ENCODE results near the gene ERGIC1.

ERGIC1 gene

GRCh38 chr5:172972552-172972951, 138.5 kb downstream of the ERGIC1 start:
- no peak for DNase-seq (ENCODE audit: low read depth in 2 of 3, low spot score in 2 of 3)

- DNase-seq (ENCODE audit: low read depth in 2 of 3, low spot score in 2 of 3) = no peak
Measured at GRCh38 chr5:172973127-172973916, 139.3 kb downstream of the ERGIC1 start.

GRCh38 chr5:172973931-172974330, 139.9 kb downstream of the ERGIC1 start:
- DNase-seq (ENCODE audit: low read depth in 2 of 3, low spot score in 2 of 3) = no peak

GRCh38 chr5:172975289-172975688, 141.2 kb downstream of the ERGIC1 start:
- DNase-seq (ENCODE audit: low read depth in 2 of 3, low spot score in 2 of 3) = no peak

- DNase-seq (ENCODE audit: low read depth in 2 of 3, low spot score in 2 of 3) = no peak
Measured at GRCh38 chr5:172979778-172980177, 145.7 kb downstream of the ERGIC1 start.

- no peak for DNase-seq (ENCODE audit: low read depth in 2 of 3, low spot score in 2 of 3)
Measured at GRCh38 chr5:172981931-172982330, 147.9 kb downstream of the ERGIC1 start.

- DNase-seq (ENCODE audit: low read depth in 2 of 3, low spot score in 2 of 3) = peak; percentile 88 to 94 (median 93)
Measured at GRCh38 chr5:172983542-172984243, 149.6 kb downstream of the ERGIC1 start, which contains the start of gene ATP6V0E1. ATP6V0E1 (plus strand) TSS chr5:172983771; CDS start chr5:172983861, 90 bp downstream.

- peak in 2 of 3 experiments; percentile 36 to 62 for DNase-seq (ENCODE audit: low read depth in 2 of 3, low spot score in 2 of 3)
Measured at GRCh38 chr5:172984244-172984953, 150.3 kb downstream of the ERGIC1 start.

- DNase-seq (ENCODE audit: low read depth in 2 of 3, low spot score in 2 of 3) = no peak
Measured at GRCh38 chr5:172985596-172985995, 151.5 kb downstream of the ERGIC1 start.

GRCh38 chr5:172988276-172988675, 154.2 kb downstream of the ERGIC1 start:
- DNase-seq (ENCODE audit: low read depth in 2 of 3, low spot score in 2 of 3) = no peak

- DNase-seq (ENCODE audit: low read depth in 2 of 3, low spot score in 2 of 3) = no peak
Measured at GRCh38 chr5:172990776-172991175, 156.7 kb downstream of the ERGIC1 start.

- DNase-seq (ENCODE audit: low read depth in 2 of 3, low spot score in 2 of 3) = no peak
Measured at GRCh38 chr5:172994405-172994804, 160.4 kb downstream of the ERGIC1 start.

- DNase-seq (ENCODE audit: low read depth in 2 of 3, low spot score in 2 of 3) = no peak
Measured at GRCh38 chr5:172999372-172999973, 165.4 kb downstream of the ERGIC1 start.

- no peak for DNase-seq (ENCODE audit: low read depth in 2 of 3, low spot score in 2 of 3)
Measured at GRCh38 chr5:172999974-173000373, 165.9 kb downstream of the ERGIC1 start.

GRCh38 chr5:173001229-173001841, 167.3 kb downstream of the ERGIC1 start:
- peak in 1 of 3 experiments; percentile 10 for DNase-seq (ENCODE audit: low read depth in 2 of 3, low spot score in 2 of 3)

Data from activated CD8-positive, alpha-beta memory T cell treated with anti-CD3 and anti-CD28 coated beads for 48 hours (primary cell).